GM19043 (cell line): Measurements from ENCODE around the gene ENAH.
"Not testable (repeated sequence)": the region's sequence is repeated elsewhere in the genome, so short reads cannot be mapped to it uniquely, and the experiment has no call there.

ENCODE experiments used
- ATAC-seq: cut with Tn5 transposase; IDR thresholded peaks from one replicate; pipeline ENCODE4 v1.9.1; 2021; ENCODE audit warnings: low read depth; ENCODE audit not compliant: unreplicated experiment

Gene ENAH

GRCh38 chr1:225651376-225651871 lies 1.5 kb downstream of the ENAH start:
- ATAC-seq: no peak

GRCh38 chr1:225650179-225650578 lies 2.7 kb downstream of the ENAH start:
- no peak for ATAC-seq

GRCh38 chr1:225645194-225645895 lies 7.6 kb downstream of the ENAH start:
- no peak for ATAC-seq

GRCh38 chr1:225644666-225645065 lies 8.3 kb downstream of the ENAH start:
- no peak for ATAC-seq

- ATAC-seq: no peak
Observed at GRCh38 chr1:225642177-225642576, 10.7 kb downstream of the ENAH start.

GRCh38 chr1:225638853-225639252 lies 14.1 kb downstream of the ENAH start:
- ATAC-seq: no peak

GRCh38 chr1:225637651-225638199 lies 15.2 kb downstream of the ENAH start:
- no peak for ATAC-seq

GRCh38 chr1:225636992-225637391 lies 15.9 kb downstream of the ENAH start:
- not testable (repeated sequence) for ATAC-seq

GRCh38 chr1:225635649-225636048 lies 17.3 kb downstream of the ENAH start:
- no peak for ATAC-seq

- not testable (repeated sequence) for ATAC-seq
Observed at GRCh38 chr1:225632836-225633235, 20.1 kb downstream of the ENAH start.

- ATAC-seq: no peak
Observed at GRCh38 chr1:225631021-225631663, 21.8 kb downstream of the ENAH start.

- no peak for ATAC-seq
Observed at GRCh38 chr1:225629483-225629882, 23.4 kb downstream of the ENAH start.

GRCh38 chr1:225628794-225629193 lies 24.1 kb downstream of the ENAH start:
- not testable (repeated sequence) for ATAC-seq

- no peak for ATAC-seq
Observed at GRCh38 chr1:225627304-225627947, 25.5 kb downstream of the ENAH start.

- no peak for ATAC-seq
Observed at GRCh38 chr1:225626698-225627097, 26.2 kb downstream of the ENAH start.

- ATAC-seq: no peak
Observed at GRCh38 chr1:225617956-225618355, 35.0 kb downstream of the ENAH start.

- ATAC-seq: no peak
Observed at GRCh38 chr1:225617479-225617878, 35.4 kb downstream of the ENAH start.

GRCh38 chr1:225615403-225615790 lies 37.5 kb downstream of the ENAH start:
- ATAC-seq: not testable (repeated sequence)

- ATAC-seq: no peak
Observed at GRCh38 chr1:225613006-225613405, 39.9 kb downstream of the ENAH start.

- no peak for ATAC-seq
Observed at GRCh38 chr1:225612287-225612686, 40.6 kb downstream of the ENAH start.

GRCh38 chr1:225611537-225612223 lies 41.2 kb downstream of the ENAH start:
- ATAC-seq: no peak
